Neuronal stem cell (in vitro differentiated cells): ENCODE measurements around the gene PTPN7.
"Not testable (repeated sequence)": the region's sequence is repeated elsewhere in the genome, so short reads cannot be mapped to it uniquely, and the experiment has no call there.

Experiments
- DNase-seq: peaks from one replicate; pipeline ENCODE4 v3.0.0-alpha.2; 2013; ENCODE audit warnings: low spot score
- H2AFZ ChIP-seq: one replicate; pipeline ENCODE4 v1.6.1; 2013; ENCODE audit warnings: mild to moderate bottlenecking, low read length, inconsistent platforms
- H2AK5ac ChIP-seq: 2 replicates; pipeline ENCODE4 v1.6.1; 2013; ENCODE audit warnings: low read depth, mild to moderate bottlenecking, inconsistent platforms, low read length, moderate library complexity, mixed read lengths
- H2BK120ac ChIP-seq: 2 replicates; pipeline ENCODE4 v1.6.1; 2013; ENCODE audit warnings: low read depth, mild to moderate bottlenecking, inconsistent platforms, low read length, moderate library complexity, mixed read lengths
- H2BK12ac ChIP-seq: one replicate; pipeline ENCODE4 v1.6.1; 2013; ENCODE audit warnings: low read length, inconsistent platforms
- H2BK15ac ChIP-seq: 2 replicates; pipeline ENCODE4 v1.6.1; 2013; ENCODE audit warnings: mild to moderate bottlenecking, low read length, inconsistent platforms, mixed read lengths
- H2BK5ac ChIP-seq: one replicate; pipeline ENCODE4 v1.6.1; 2013; ENCODE audit warnings: inconsistent platforms, mild to moderate bottlenecking, low read length, moderate library complexity
- H3K14ac ChIP-seq: one replicate; pipeline ENCODE4 v1.6.1; 2013; ENCODE audit warnings: low read length, inconsistent platforms
- H3K18ac ChIP-seq: 2 replicates; pipeline ENCODE4 v1.6.1; 2013; ENCODE audit warnings: low read length, inconsistent platforms
- H3K23ac ChIP-seq: 2 replicates; pipeline ENCODE4 v1.6.1; 2013; ENCODE audit warnings: low read depth, mild to moderate bottlenecking, mixed read lengths, low read length, inconsistent platforms; ENCODE audit not compliant: poor library complexity
- H3K27ac ChIP-seq: replicated peaks from 3 replicates; pipeline ENCODE4 v1.5.1; 2013; ENCODE audit warnings: low read length, inconsistent platforms
- H3K27me3 ChIP-seq, 3 experiments: 2 replicates each; pipeline ENCODE4 v1.6.1; 2013; ENCODE audit warnings: low read length in 3 of 3, mild to moderate bottlenecking in 2 of 3, inconsistent platforms in 1 of 3, low read depth in 1 of 3, mixed read lengths in 1 of 3, moderate library complexity in 1 of 3; ENCODE audit not compliant: control insufficient read depth in 3 of 3, insufficient read depth in 3 of 3
- H3K36me3 ChIP-seq, 2 donors: replicated peaks in 1 of 2; 2 replicates each; pipeline ENCODE4 v1.6.1; 2013; ENCODE audit warnings: low read length in 2 of 2; ENCODE audit not compliant: control insufficient read depth in 2 of 2, insufficient read depth in 2 of 2
- H3K4ac ChIP-seq: 2 replicates; pipeline ENCODE4 v1.6.1; 2013; ENCODE audit warnings: inconsistent platforms, mild to moderate bottlenecking, low read length, moderate library complexity
- H3K4me1 ChIP-seq, 2 donors: 1 replicate in 1 of 2; 2 replicates in 1 of 2; pipeline ENCODE4 v1.6.1; 2013; ENCODE audit warnings: low read length in 2 of 2, low read depth in 1 of 2; ENCODE audit not compliant: control insufficient read depth in 2 of 2, insufficient read depth in 1 of 2
- H3K4me2 ChIP-seq: one replicate; pipeline ENCODE4 v1.6.1; 2013; ENCODE audit warnings: mild to moderate bottlenecking, low read length, inconsistent platforms; ENCODE audit not compliant: insufficient read depth, poor library complexity, severe bottlenecking
- H3K4me3 ChIP-seq, 2 donors: 2 replicates each; pipeline ENCODE4 v1.5.1; 2013; ENCODE audit warnings: low read length in 2 of 2, mild to moderate bottlenecking in 2 of 2, inconsistent platforms in 1 of 2, moderate library complexity in 1 of 2
- H3K79me1 ChIP-seq: one replicate; pipeline ENCODE4 v1.6.1; 2013; ENCODE audit warnings: low read depth, mild to moderate bottlenecking, inconsistent platforms, low read length, moderate library complexity
- H3K9ac ChIP-seq: one replicate; pipeline ENCODE4 v1.6.1; 2013; ENCODE audit warnings: mild to moderate bottlenecking, low read depth, low read length, inconsistent platforms; ENCODE audit not compliant: poor library complexity
- H3K9me3 ChIP-seq, 2 donors: replicated peaks in 1 of 2; 2 replicates each; pipeline versions ENCODE3 to v1.6.1; 2013; ENCODE audit warnings: low read length in 2 of 2, mild to moderate bottlenecking in 2 of 2, inconsistent platforms in 1 of 2, low read depth in 1 of 2, mixed read lengths in 1 of 2, moderate library complexity in 1 of 2; ENCODE audit not compliant: control insufficient read depth in 2 of 2, insufficient read depth in 1 of 2
- H4K8ac ChIP-seq: one replicate; pipeline ENCODE4 v1.6.1; 2013; ENCODE audit warnings: low read depth, mild to moderate bottlenecking, inconsistent platforms, low read length, moderate library complexity
- H4K91ac ChIP-seq: one replicate; pipeline ENCODE4 v1.6.1; 2013; ENCODE audit warnings: low read length, low read depth, mild to moderate bottlenecking, inconsistent platforms; ENCODE audit not compliant: poor library complexity
- WGBS, 2 donors: extraction: QIAGEN DNeasy Blood & Tissue Kit; methylation state at CpG; one replicate each; pipeline ENCODE4 v1.1.7; 2013; ENCODE audit warnings: missing lambda C conversion rate in 2 of 2, mixed read lengths in 1 of 2; ENCODE audit not compliant: insufficient read length in 2 of 2, insufficient replicate concordance in 1 of 2; ENCODE audit errors: extremely low coverage in 2 of 2; 5-methylcytosine and 5-hydroxymethylcytosine counted together

PTPN7 gene

GRCh38 chr1:202184750-202185460 is 24.5 kb upstream of the PTPN7 start:
- Histone ChIP-seq H3K4me3 (no peak overlapping the region), H3K4me1 (peaks cover 0 to 10% of the 10 kb centered on the region in 2 donors), H3K27ac (no peak overlapping the region), H3K4ac (no peak overlapping the region), H3K9ac (no peak overlapping the region), H3K14ac (no peak overlapping the region), H3K18ac (peak overlapping the region; percentile 88), H2BK5ac (peak overlapping the region; percentile 43), H3K23ac (no peak overlapping the region), H2BK120ac (no peak overlapping the region), H2AFZ (peak overlapping the region; percentile 8), H2BK12ac (peak overlapping the region; percentile 49), H4K8ac (peak overlapping the region; percentile 75), H2BK15ac (peak overlapping the region; percentile 93), H4K91ac (no peak overlapping the region), H3K9me3 (no peaks in the 10 kb centered on the region), H3K27me3 (peaks cover 0 to 45% (median 0%) of the 10 kb centered on the region in 3 experiments), H3K4me2 (peak overlapping the region; percentile 52), H3K79me1 (no peaks in the 10 kb centered on the region), H3K36me3 (no peaks in the 10 kb centered on the region), H2AK5ac (peak overlapping the region; percentile 72)
- peak; percentile 93 for DNase-seq
- WGBS, 2 donors, result no CpG with 5 or more reads among the region's 19 CpGs

- H2AK5ac ChIP-seq, result no peak overlapping the region
- no peak overlapping the region for H3K23ac ChIP-seq
- H4K91ac ChIP-seq, result no peak overlapping the region
- peaks cover 0 to 6% of the 10 kb centered on the region in 2 donors for H3K4me1 ChIP-seq
- no peaks in the 10 kb centered on the region for H3K9me3 ChIP-seq
- DNase-seq, result no peak
- H2BK5ac ChIP-seq, result no peak overlapping the region
- H3K9ac ChIP-seq, result no peak overlapping the region
- peak overlapping the region; percentile 14 for H2BK12ac ChIP-seq
- no peak overlapping the region for H3K27ac ChIP-seq
- WGBS, 2 donors, result no CpG with 5 or more reads among the region's 8 CpGs
- H3K79me1 ChIP-seq, result no peaks in the 10 kb centered on the region
- H2BK15ac ChIP-seq, result peak overlapping the region; percentile 0
- H3K14ac ChIP-seq, result peak overlapping the region; percentile 9
- no peak overlapping the region for H2AFZ ChIP-seq
- H3K18ac ChIP-seq, result peak overlapping the region; percentile 53
- no peaks in the 10 kb centered on the region for H3K36me3 ChIP-seq
- H2BK120ac ChIP-seq, result no peak overlapping the region
- H4K8ac ChIP-seq, result no peak overlapping the region
- H3K4me2 ChIP-seq, result no peak overlapping the region
- no peak overlapping the region for H3K4me3 ChIP-seq
- no peak overlapping the region for H3K4ac ChIP-seq
- peaks cover 0 to 62% (median 0%) of the 10 kb centered on the region in 3 experiments for H3K27me3 ChIP-seq
Observed at GRCh38 chr1:202182040-202182877, 21.9 kb upstream of the PTPN7 start.

GRCh38 chr1:202181586-202181985 is 21.2 kb upstream of the PTPN7 start:
- WGBS, 2 donors, result no CpG with 5 or more reads among the region's 7 CpGs
- no peak for DNase-seq

GRCh38 chr1:202180751-202181139 is 20.3 kb upstream of the PTPN7 start:
- not testable (repeated sequence) for H3K18ac ChIP-seq, H3K4me1 ChIP-seq, H3K14ac ChIP-seq, H3K9me3 ChIP-seq, H4K91ac ChIP-seq, H3K9ac ChIP-seq, H3K79me1 ChIP-seq, H2BK120ac ChIP-seq, H4K8ac ChIP-seq, H3K36me3 ChIP-seq, H3K23ac ChIP-seq, H3K27ac ChIP-seq, H2AK5ac ChIP-seq, DNase-seq, H2AFZ ChIP-seq, H3K4me3 ChIP-seq, H2BK12ac ChIP-seq, H3K4me2 ChIP-seq, H2BK5ac ChIP-seq, H2BK15ac ChIP-seq, H3K4ac ChIP-seq
- peaks cover 0 to 62% (median 0%) of the 10 kb centered on the region in 3 experiments for H3K27me3 ChIP-seq
- no CpG with 5 or more reads among the region's 2 CpGs for WGBS, 2 donors

More at GRCh38 chr1:202181586-202181985, 21.2 kb upstream of the PTPN7 start:
- Histone ChIP-seq H2BK12ac (peak overlapping the region; percentile 14), H3K23ac (no peak overlapping the region), H3K27ac (no peak overlapping the region), H2AFZ (no peak overlapping the region), H3K79me1 (no peaks in the 10 kb centered on the region), H2BK15ac (peak overlapping the region; percentile 21), H4K8ac (no peak overlapping the region), H2AK5ac (peak overlapping the region; percentile 42), H3K4me2 (no peak overlapping the region), H2BK5ac (no peak overlapping the region), H4K91ac (no peak overlapping the region), H3K4me1 (peaks cover 0 to 6% of the 10 kb centered on the region in 2 donors), H3K18ac (peak overlapping the region; percentile 53), H3K27me3 (peaks cover 0 to 62% (median 0%) of the 10 kb centered on the region in 3 experiments), H3K36me3 (no peaks in the 10 kb centered on the region), H3K14ac (peak overlapping the region; percentile 9), H2BK120ac (no peak overlapping the region), H3K9ac (no peak overlapping the region), H3K4ac (no peak overlapping the region), H3K4me3 (no peak overlapping the region), H3K9me3 (no peaks in the 10 kb centered on the region)
